Panc1 (cell line): ENCODE measurements around the gene KDM2B. TPM values are rescaled to one million over a fixed set of nuclear protein-coding genes. Genes with fewer than 3 reads are reported as not detected.
A peak's percentile ranks its signal among the peaks of the same experiment; 100 is the strongest.

Experiments used
- ATAC-seq: fragments of 200-7000 bp; cut with Tn5 transposase; 2 replicates; pipeline ENCODE4 v1.9.1; 2020; ENCODE audit warnings: mild to moderate bottlenecking, moderate library complexity
- BruUV-seq: library from RNA; stranded (reverse); fragments of 400-500 nt; replicated peaks from 2 replicates; lab custom pipeline; 2021; lab: Mats Ljungman, UMichigan
- CTCF ChIA-PET: fragments of 300-600 bp; sonication (Branson Sonifier 250); formaldehyde crosslinking; loops from one replicate; lab custom pipeline; 2022; ENCODE audit warnings: antibody characterized with exemption; lab: Charles Lee
- POLR2A ChIA-PET: fragments of 300-600 bp; sonication (Branson Sonifier 250); formaldehyde crosslinking; loops from one replicate; lab custom pipeline; 2022; ENCODE audit warnings: antibody characterized with exemption; lab: Charles Lee
- DNase-seq: peaks from one replicate; pipeline ENCODE4 v3.0.0-alpha.2; 2010; ENCODE audit warnings: low read depth, low spot score
- H3K27ac ChIP-seq: 2 replicates; pipeline ENCODE4 v1.5.1; 2011; ENCODE audit warnings: mild to moderate bottlenecking, low read length, inconsistent platforms
- H3K27me3 ChIP-seq: fragments of 200-500 bp; sonication (Bioruptor generic); 2 replicates; pipeline ENCODE4 v1.6.0; 2014; ENCODE audit warnings: low read length, inconsistent platforms; ENCODE audit not compliant: control insufficient read depth, insufficient read depth
- H3K36me3 ChIP-seq: fragments of 200-500 bp; sonication (Bioruptor generic); 2 replicates; pipeline ENCODE4 v1.5.1; 2014; ENCODE audit warnings: inconsistent platforms, mild to moderate bottlenecking, low read length, moderate library complexity; ENCODE audit not compliant: control insufficient read depth, insufficient read depth
- H3K4me1 ChIP-seq: 2 replicates; pipeline ENCODE4 v1.5.1; 2011; ENCODE audit warnings: inconsistent platforms, mild to moderate bottlenecking, low read length, moderate library complexity; ENCODE audit not compliant: control insufficient read depth, insufficient read depth
- H3K4me3 ChIP-seq, 2 experiments: 2 replicates each; pipeline ENCODE4 v1.5.1; 2011 to 2012; ENCODE audit warnings: low read depth in 2 of 2, low read length in 2 of 2, mild to moderate bottlenecking in 2 of 2, inconsistent platforms in 1 of 2, moderate library complexity in 1 of 2
- H3K9me3 ChIP-seq: fragments of 200-500 bp; sonication (Bioruptor generic); 2 replicates; pipeline ENCODE4 v1.5.1; 2014; ENCODE audit warnings: low read depth, mild to moderate bottlenecking, inconsistent platforms, low read length, moderate library complexity; ENCODE audit not compliant: control insufficient read depth, insufficient read depth
- CTCF ChIP-seq: fragments of 450-650 bp; IDR thresholded peaks from 2 replicates; pipeline ENCODE4 v1.5.1; 2017; ENCODE audit warnings: mild to moderate bottlenecking
- POLR2AphosphoS5 ChIP-seq: IDR thresholded peaks from 2 replicates; pipeline ENCODE4 v1.6.1; 2012; ENCODE audit warnings: mild to moderate bottlenecking, low read depth, low read length, moderate library complexity
- SIN3A ChIP-seq: IDR thresholded peaks from 2 replicates; pipeline ENCODE4 v1.6.1; 2012; ENCODE audit warnings: low read depth, mild to moderate bottlenecking, low read length, moderate library complexity, borderline replicate concordance; ENCODE audit not compliant: insufficient read depth
- TCF7L2 ChIP-seq: IDR thresholded peaks from 2 replicates; pipeline ENCODE4 v1.6.1; 2011; ENCODE audit warnings: mild to moderate bottlenecking, low read depth, low read length, inconsistent platforms
- in situ Hi-C: cut with HindIII; loops from 2 replicates; pipeline ENCODE4 v1.10.0; 2016; ENCODE audit warnings: low sequenced_read_pairs, low pct_unique_long_range_greater_than_20kb
- intact Hi-C: fragments of 100-400 bp; cut with micrococcal nuclease; formaldehyde crosslinking; loops from one replicate; pipeline ENCODE4 v1.10.0; 2022; ENCODE audit not compliant: unreplicated experiment
- total RNA-seq: library from RNA; stranded (reverse); gene quantifications from one replicate; pipeline ENCODE4 v1.2.1, GENCODE V29; 2021; ENCODE audit not compliant: unreplicated experiment
- TF ChIP-seq, protein P1 (sequence below), 2 experiments: IDR thresholded peaks; 2 replicates each; pipeline ENCODE4 v1.6.1; 2011 to 2012; ENCODE audit warnings: low read depth in 2 of 2, control low read depth in 1 of 2, low read length in 1 of 2, mild to moderate bottlenecking in 1 of 2, moderate library complexity in 1 of 2; ENCODE audit not compliant: insufficient read depth in 1 of 2

The KDM2B gene
- total RNA-seq, 1 experiment from 2014 or later = 27.5 TPM

DNA sequence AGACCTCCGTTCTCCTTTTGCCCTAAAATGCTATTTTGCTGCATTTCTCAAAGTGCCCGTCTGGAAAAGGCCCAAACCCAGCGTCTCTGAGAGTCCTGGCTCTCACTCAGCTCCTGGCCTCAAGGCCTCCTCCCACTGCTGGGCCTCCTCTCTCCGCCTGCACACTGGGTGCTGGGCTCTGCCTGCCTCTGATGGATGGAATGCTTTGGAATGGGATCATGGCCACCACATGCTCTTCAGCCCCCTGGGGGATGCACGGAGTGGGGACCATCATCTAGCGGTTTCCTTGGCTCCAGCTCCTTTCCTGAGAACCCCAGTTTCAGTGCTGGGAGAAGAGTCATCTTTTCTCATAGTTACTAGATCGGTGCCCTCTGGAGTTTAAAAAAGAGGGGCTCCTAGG, 65.2 kb downstream of the KDM2B start:
- POLR2A ChIA-PET = no interaction called here
- Histone ChIP-seq H3K9me3 (no peaks in the 10 kb centered on the region), H3K4me3 (no peak overlapping the region), H3K27ac (no peak overlapping the region), H3K4me1 (no peaks in the 10 kb centered on the region), H3K36me3 (no peaks in the 10 kb centered on the region), H3K27me3 (no peaks in the 10 kb centered on the region)
- DNase-seq (no peak), ATAC-seq (no peak)
- TF ChIP-seq TCF7L2 = no peak
- TF ChIP-seq POLR2AphosphoS5 = no peak
- no peak for TF ChIP-seq CTCF
- TF ChIP-seq, protein P1, sequence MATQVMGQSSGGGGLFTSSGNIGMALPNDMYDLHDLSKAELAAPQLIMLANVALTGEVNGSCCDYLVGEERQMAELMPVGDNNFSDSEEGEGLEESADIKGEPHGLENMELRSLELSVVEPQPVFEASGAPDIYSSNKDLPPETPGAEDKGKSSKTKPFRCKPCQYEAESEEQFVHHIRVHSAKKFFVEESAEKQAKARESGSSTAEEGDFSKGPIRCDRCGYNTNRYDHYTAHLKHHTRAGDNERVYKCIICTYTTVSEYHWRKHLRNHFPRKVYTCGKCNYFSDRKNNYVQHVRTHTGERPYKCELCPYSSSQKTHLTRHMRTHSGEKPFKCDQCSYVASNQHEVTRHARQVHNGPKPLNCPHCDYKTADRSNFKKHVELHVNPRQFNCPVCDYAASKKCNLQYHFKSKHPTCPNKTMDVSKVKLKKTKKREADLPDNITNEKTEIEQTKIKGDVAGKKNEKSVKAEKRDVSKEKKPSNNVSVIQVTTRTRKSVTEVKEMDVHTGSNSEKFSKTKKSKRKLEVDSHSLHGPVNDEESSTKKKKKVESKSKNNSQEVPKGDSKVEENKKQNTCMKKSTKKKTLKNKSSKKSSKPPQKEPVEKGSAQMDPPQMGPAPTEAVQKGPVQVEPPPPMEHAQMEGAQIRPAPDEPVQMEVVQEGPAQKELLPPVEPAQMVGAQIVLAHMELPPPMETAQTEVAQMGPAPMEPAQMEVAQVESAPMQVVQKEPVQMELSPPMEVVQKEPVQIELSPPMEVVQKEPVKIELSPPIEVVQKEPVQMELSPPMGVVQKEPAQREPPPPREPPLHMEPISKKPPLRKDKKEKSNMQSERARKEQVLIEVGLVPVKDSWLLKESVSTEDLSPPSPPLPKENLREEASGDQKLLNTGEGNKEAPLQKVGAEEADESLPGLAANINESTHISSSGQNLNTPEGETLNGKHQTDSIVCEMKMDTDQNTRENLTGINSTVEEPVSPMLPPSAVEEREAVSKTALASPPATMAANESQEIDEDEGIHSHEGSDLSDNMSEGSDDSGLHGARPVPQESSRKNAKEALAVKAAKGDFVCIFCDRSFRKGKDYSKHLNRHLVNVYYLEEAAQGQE (IDR thresholded peaks at IDR 0.05; ENCODE audit: insufficient read depth in 1 of 2, low read depth in 2 of 2, low read length in 1 of 2) = no peak
- no peak for TF ChIP-seq SIN3A
- BruUV-seq = no TSS peak
- in situ Hi-C loops (no loop called here), intact Hi-C loops (no loop called here)
- CTCF ChIA-PET = interaction anchor here (0.6 kb wide), 1 partner anchor 350 kb away, joined by 8 read pairs; no protein-coding TSS in a partner anchor

- no TSS peak for BruUV-seq
- CTCF ChIA-PET = interaction anchor here (0.6 kb wide), 1 partner anchor 35 kb away, joined by 3 read pairs; no protein-coding TSS in a partner anchor
- in situ Hi-C loops (no loop called here), intact Hi-C loops (no loop called here)
- Histone ChIP-seq H3K27me3 (no peaks in the 10 kb centered on the region), H3K27ac (no peak overlapping the region), H3K4me3 (no peak overlapping the region), H3K9me3 (no peaks in the 10 kb centered on the region), H3K36me3 (no peaks in the 10 kb centered on the region), H3K4me1 (no peaks in the 10 kb centered on the region)
- TF ChIP-seq TCF7L2 = no peak
- TF ChIP-seq POLR2AphosphoS5 = no peak
- TF ChIP-seq SIN3A = no peak
- TF ChIP-seq, protein P1 (IDR thresholded peaks at IDR 0.05; ENCODE audit: insufficient read depth in 1 of 2, low read depth in 2 of 2, low read length in 1 of 2) = no peak
- no peak for TF ChIP-seq CTCF
- ATAC-seq (peak; percentile 42), DNase-seq (no peak)
- POLR2A ChIA-PET = no interaction called here
Observed at GRCh38 chr12:121514184-121514742, 66.6 kb downstream of the KDM2B start.
